CD4-positive, CD25-positive, alpha-beta regulatory T cell (primary cell): Measurements from ENCODE around the gene PSMA2. TPM values are rescaled to one million over a fixed set of nuclear protein-coding genes. Genes with fewer than 3 reads are reported as not detected.

Experiments used
- ATAC-seq, 2 donors: fragments of 150-1000 bp; cut with Tn5 transposase; one replicate each; pipeline ENCODE4 v1.10.0; 2021; ENCODE audit warnings: low read depth in 2 of 2, moderate number of reproducible peaks in 2 of 2, moderate library complexity in 1 of 2
- DNase-seq, 3 donors: peaks; one replicate each; pipeline versions ENCODE4 v3.0.0 to v3.0.0-alpha.2; 2012 to 2022; ENCODE audit warnings: mixed read lengths in 1 of 3
- H3K27ac ChIP-seq: one replicate; pipeline ENCODE4 v1.7.0; 2013; ENCODE audit warnings: mild to moderate bottlenecking, low read length; ENCODE audit not compliant: insufficient read depth, poor library complexity, severe bottlenecking
- H3K27me3 ChIP-seq: one replicate; pipeline ENCODE4 v1.7.0; 2013; ENCODE audit warnings: low read length; ENCODE audit not compliant: control insufficient read depth, insufficient read depth
- H3K36me3 ChIP-seq: one replicate; pipeline ENCODE4 v1.7.0; 2013; ENCODE audit warnings: mild to moderate bottlenecking, low read length, moderate library complexity; ENCODE audit not compliant: control insufficient read depth, insufficient read depth
- H3K4me1 ChIP-seq: 2 replicates; pipeline ENCODE4 v1.7.0; 2013; ENCODE audit warnings: mild to moderate bottlenecking, low read length; ENCODE audit not compliant: insufficient read depth, control insufficient read depth, poor library complexity, severe bottlenecking
- H3K4me3 ChIP-seq: one replicate; pipeline ENCODE4 v1.7.0; 2013; ENCODE audit warnings: low read depth, mild to moderate bottlenecking, low read length, moderate library complexity
- H3K9me3 ChIP-seq, 2 experiments: 1 replicate in 1 of 2; 2 replicates in 1 of 2; pipeline ENCODE4 v1.7.0; 2013; ENCODE audit warnings: low read length in 2 of 2, mild to moderate bottlenecking in 1 of 2, moderate library complexity in 1 of 2; ENCODE audit not compliant: control insufficient read depth in 2 of 2
- H3K27ac Mint-ChIP-seq, 3 donors: one replicate each; pipeline ENCODE4 v1.8.0; 2020 to 2022; ENCODE audit warnings: mild to moderate bottlenecking in 3 of 3, mixed read lengths in 3 of 3, moderate library complexity in 2 of 3
- H3K27me3 Mint-ChIP-seq: one replicate; pipeline ENCODE4 v1.8.0; 2022; ENCODE audit warnings: mild to moderate bottlenecking, mixed read lengths
- H3K36me3 Mint-ChIP-seq: one replicate; pipeline ENCODE4 v1.8.0; 2020; ENCODE audit warnings: mixed read lengths
- H3K4me1 Mint-ChIP-seq, 4 donors: one replicate each; pipeline ENCODE4 v1.8.0; 2020 to 2022; ENCODE audit warnings: mixed read lengths in 4 of 4, mild to moderate bottlenecking in 1 of 4
- H3K4me3 Mint-ChIP-seq, 4 donors: one replicate each; pipeline ENCODE4 v1.8.0; 2020 to 2022; ENCODE audit warnings: mild to moderate bottlenecking in 4 of 4, mixed read lengths in 4 of 4, moderate library complexity in 3 of 4
- H3K9me3 Mint-ChIP-seq, 7 donors: one replicate each; pipeline ENCODE4 v1.8.0; 2020 to 2022; ENCODE audit warnings: mixed read lengths in 7 of 7, mild to moderate bottlenecking in 3 of 7, moderate library complexity in 2 of 7
- polyA plus RNA-seq, 4 donors: library from polyadenylated mRNA; unstranded; fragments of 300-500 nt; fragmentation: Illumina TruSeq; gene quantifications; one replicate each; pipeline ENCODE4 v1.2.3, GENCODE V29; 2021
- total RNA-seq: library from RNA; stranded (reverse); gene quantifications from one replicate; pipeline ENCODE4 v1.2.3, GENCODE V29; 2022

PSMA2 gene
- total RNA-seq = 59.1 TPM
- polyA plus RNA-seq = 100 to 1,000 TPM; 264 to 331 (median 298) TPM

DNA sequence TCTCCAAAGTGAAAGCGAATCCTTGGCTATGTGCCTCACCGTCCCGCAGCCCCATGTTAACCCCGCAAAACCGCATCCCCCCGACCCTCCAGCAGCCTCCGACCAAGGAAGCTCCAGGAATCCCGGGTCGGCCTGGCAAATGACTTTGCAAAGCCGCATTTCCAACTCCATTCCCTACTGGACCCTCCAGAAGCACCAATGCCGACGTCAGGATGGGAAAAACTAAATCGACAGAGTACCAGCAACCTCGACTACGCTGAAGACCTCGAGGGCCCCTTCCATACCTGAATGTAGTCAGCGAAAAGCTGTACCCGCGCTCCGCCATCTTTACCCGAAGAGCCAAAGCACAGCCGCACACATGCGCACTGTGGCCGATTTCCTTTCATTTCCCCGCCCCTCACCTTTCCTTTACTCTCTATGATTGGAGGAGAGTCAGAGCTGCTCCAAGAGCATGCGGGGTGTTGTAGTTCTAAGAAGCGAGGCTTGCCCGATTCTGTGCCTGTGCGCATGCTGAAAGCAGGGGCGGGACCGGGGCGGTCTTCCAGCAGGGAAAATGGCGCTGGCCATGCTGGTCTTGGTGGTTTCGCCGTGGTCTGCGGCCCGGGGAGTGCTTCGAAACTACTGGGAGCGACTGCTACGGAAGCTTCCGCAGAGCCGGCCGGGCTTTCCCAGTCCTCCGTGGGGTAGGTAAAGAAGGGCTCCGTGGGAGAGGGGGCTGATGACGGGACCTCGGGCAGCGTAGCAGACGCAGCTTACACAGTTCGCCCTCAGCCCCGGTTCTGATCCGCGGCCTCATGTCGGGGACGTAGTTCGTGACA, at the start of gene PSMA2, which contains the start of gene MRPL32:
Gene PSMA2 (minus strand): TSS at position 341 of the 818 bp plus-strand sequence. CDS start 16 bp downstream, at position 325.
Gene MRPL32 (plus strand): TSS at position 543 of the 818 bp plus-strand sequence. CDS start 11 bp downstream, at position 554.
- Histone ChIP-seq H3K9me3 (no peaks in the 10 kb centered on the region), H3K4me3 (peak within 1 kb of the TSS; percentile 99), H3K4me1 (peaks cover 58% of the 10 kb centered on the region), H3K27ac (peak within 1 kb of the TSS; percentile 86), H3K36me3 (peaks cover 24% of the 10 kb centered on the region), H3K27me3 (no peaks in the 10 kb centered on the region)
- Mint-ChIP-seq H3K9me3 (no peaks in the 10 kb centered on the region), H3K27ac (peak within 1 kb of the TSS; percentile 98 to 99 (median 98)), H3K36me3 (peaks cover 8% of the 10 kb centered on the region), H3K4me3 (peak within 1 kb of the TSS; percentile 95 to 100 (median 98)), H3K4me1 (peaks cover 18 to 86% (median 54%) of the 10 kb centered on the region in 4 donors), H3K27me3 (no peaks in the 10 kb centered on the region)
- ATAC-seq (peak; percentile 100), DNase-seq (peak; percentile 95 to 97 (median 95))

GRCh38 chr7:42981601-42982000, 49.6 kb upstream of the PSMA2 start:
- peaks cover 10% of the 10 kb centered on the region for H3K27me3 Mint-ChIP-seq
- ATAC-seq = no peak

GRCh38 chr7:42980514-42980913, 48.5 kb upstream of the PSMA2 start:
- Histone ChIP-seq H3K4me3 (no peak overlapping the region), H3K4me1 (no peaks in the 10 kb centered on the region), H3K9me3 (no peaks in the 10 kb centered on the region), H3K36me3 (no peaks in the 10 kb centered on the region), H3K27ac (no peak overlapping the region), H3K27me3 (peaks cover 7% of the 10 kb centered on the region)
- peaks cover 9% of the 10 kb centered on the region for H3K27me3 Mint-ChIP-seq
- H3K4me1 Mint-ChIP-seq = no peaks in the 10 kb centered on the region
- H3K4me3 Mint-ChIP-seq = no peak overlapping the region
- DNase-seq (no peak), ATAC-seq (no peak)
- H3K9me3 Mint-ChIP-seq = peaks cover 0 to 5% (median 1%) of the 10 kb centered on the region in 7 donors
- no peak overlapping the region for H3K27ac Mint-ChIP-seq
- no peaks in the 10 kb centered on the region for H3K36me3 Mint-ChIP-seq

More at GRCh38 chr7:42981601-42982000, 49.6 kb upstream of the PSMA2 start:
- Mint-ChIP-seq H3K4me3 (no peak overlapping the region), H3K4me1 (no peaks in the 10 kb centered on the region), H3K9me3 (peaks cover 0 to 5% (median 1%) of the 10 kb centered on the region in 7 donors), H3K27ac (no peak overlapping the region), H3K36me3 (no peaks in the 10 kb centered on the region)
- H3K27me3 ChIP-seq = peaks cover 7% of the 10 kb centered on the region
- no peak for DNase-seq
- no peak overlapping the region for H3K4me3 ChIP-seq
- no peaks in the 10 kb centered on the region for H3K9me3 ChIP-seq
- H3K36me3 ChIP-seq = no peaks in the 10 kb centered on the region
- H3K27ac ChIP-seq = no peak overlapping the region
- no peaks in the 10 kb centered on the region for H3K4me1 ChIP-seq

DNA sequence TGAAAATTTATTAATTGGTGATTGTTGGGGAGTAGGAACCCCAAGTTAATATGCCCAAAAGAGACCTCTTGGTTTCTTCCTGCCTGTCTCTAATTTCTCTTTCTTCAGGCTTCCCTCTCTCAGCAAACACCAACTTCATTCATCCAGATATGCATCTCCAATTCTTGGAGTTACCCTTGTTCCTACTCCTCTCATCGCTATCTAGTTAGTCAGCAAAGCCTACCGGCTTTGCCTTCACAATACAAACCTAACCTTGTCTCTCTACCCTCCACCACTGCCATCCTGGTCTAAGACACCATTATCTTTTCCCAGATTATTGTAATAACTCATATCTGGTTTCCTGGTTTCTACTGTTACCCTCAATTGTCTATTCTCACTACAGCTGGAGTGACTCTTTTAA, 48.1 kb upstream of the PSMA2 start:
- Histone ChIP-seq H3K4me3 (no peak overlapping the region), H3K9me3 (no peaks in the 10 kb centered on the region), H3K36me3 (no peaks in the 10 kb centered on the region), H3K27ac (no peak overlapping the region), H3K27me3 (peaks cover 8% of the 10 kb centered on the region), H3K4me1 (no peaks in the 10 kb centered on the region)
- H3K36me3 Mint-ChIP-seq = no peaks in the 10 kb centered on the region
- DNase-seq (no peak), ATAC-seq (no peak)
- H3K27me3 Mint-ChIP-seq = peaks cover 9% of the 10 kb centered on the region
- no peak overlapping the region for H3K27ac Mint-ChIP-seq
- peaks cover 0 to 5% (median 1%) of the 10 kb centered on the region in 7 donors for H3K9me3 Mint-ChIP-seq
- H3K4me3 Mint-ChIP-seq = no peak overlapping the region
- no peaks in the 10 kb centered on the region for H3K4me1 Mint-ChIP-seq

DNA sequence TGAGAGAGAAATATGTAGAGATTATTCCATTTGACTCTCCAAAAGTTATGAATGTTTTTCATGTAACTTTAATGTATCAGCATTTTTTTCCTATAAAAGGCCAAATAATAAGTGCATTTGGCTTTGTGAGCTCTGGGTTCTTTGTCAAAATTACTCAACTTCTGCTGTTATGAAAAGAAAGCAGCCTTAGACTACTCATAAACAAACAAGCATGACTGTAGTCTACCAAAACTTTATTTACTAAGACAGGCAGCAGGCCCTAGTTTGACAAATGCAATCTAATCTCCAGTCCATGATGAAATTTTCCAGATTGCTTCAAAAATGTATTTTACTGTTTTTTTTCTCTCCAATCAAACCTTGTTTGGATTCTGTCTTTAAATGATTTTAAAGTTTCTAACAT, 46.5 kb upstream of the PSMA2 start:
- Histone ChIP-seq H3K27me3 (peaks cover 8% of the 10 kb centered on the region), H3K4me1 (no peaks in the 10 kb centered on the region), H3K36me3 (no peaks in the 10 kb centered on the region), H3K9me3 (no peaks in the 10 kb centered on the region), H3K4me3 (no peak overlapping the region), H3K27ac (no peak overlapping the region)
- H3K4me3 Mint-ChIP-seq = no peak overlapping the region
- no peak overlapping the region for H3K27ac Mint-ChIP-seq
- ATAC-seq (no peak), DNase-seq (no peak)
- peaks cover 0 to 5% (median 0%) of the 10 kb centered on the region in 7 donors for H3K9me3 Mint-ChIP-seq
- H3K27me3 Mint-ChIP-seq = peaks cover 15% of the 10 kb centered on the region
- H3K36me3 Mint-ChIP-seq = no peaks in the 10 kb centered on the region
- H3K4me1 Mint-ChIP-seq = no peaks in the 10 kb centered on the region

- Mint-ChIP-seq H3K27ac (no peak overlapping the region), H3K4me3 (no peak overlapping the region), H3K4me1 (no peaks in the 10 kb centered on the region), H3K36me3 (no peaks in the 10 kb centered on the region), H3K9me3 (peaks cover 0 to 5% (median 0%) of the 10 kb centered on the region in 7 donors), H3K27me3 (peaks cover 12% of the 10 kb centered on the region)
- Histone ChIP-seq H3K27me3 (peaks cover 8% of the 10 kb centered on the region), H3K27ac (no peak overlapping the region), H3K36me3 (no peaks in the 10 kb centered on the region), H3K4me1 (no peaks in the 10 kb centered on the region), H3K4me3 (no peak overlapping the region), H3K9me3 (no peaks in the 10 kb centered on the region)
- ATAC-seq (no peak), DNase-seq (no peak)
Observed at GRCh38 chr7:42976371-42976770, 44.4 kb upstream of the PSMA2 start.

DNA sequence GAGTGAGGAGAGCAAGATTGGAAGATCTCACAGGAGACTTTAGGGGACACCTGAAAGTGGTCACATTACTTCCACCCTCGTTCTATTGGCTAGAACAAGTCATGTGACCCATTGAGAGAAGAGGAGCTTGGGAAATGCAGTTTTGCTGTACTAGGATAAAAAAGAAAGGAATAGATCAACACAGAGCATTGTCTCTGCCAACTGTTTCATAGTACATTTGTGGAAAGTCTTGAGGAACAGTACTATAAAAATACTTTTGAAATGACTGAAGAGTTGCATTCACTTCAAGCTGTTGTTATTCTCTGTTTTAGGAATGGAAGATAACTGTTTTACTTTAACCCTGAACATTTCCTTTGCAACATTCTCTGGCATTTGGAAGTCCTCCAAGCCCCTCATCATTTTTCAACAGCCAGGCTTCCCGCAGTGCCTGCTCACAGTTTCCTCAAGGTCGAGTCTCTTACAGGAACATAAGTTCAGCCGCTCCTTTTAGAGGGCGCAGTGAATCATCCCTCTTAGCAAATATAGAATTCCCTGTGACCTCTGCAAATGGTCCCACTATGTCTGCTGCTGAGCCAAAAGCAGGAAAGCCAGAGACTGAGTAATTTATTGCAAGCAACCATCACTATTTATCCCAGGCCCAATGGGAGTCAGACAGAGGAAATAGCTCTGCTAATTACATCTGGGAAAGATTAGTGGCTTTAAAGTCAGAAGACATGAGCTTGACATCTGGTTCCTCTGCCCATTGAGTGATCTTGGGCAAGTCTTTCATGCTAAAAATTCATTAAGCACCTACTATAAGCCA, 40.9 kb upstream of the PSMA2 start:
- Histone ChIP-seq H3K4me3 (no peak overlapping the region), H3K27ac (no peak overlapping the region), H3K27me3 (peaks cover 5% of the 10 kb centered on the region), H3K4me1 (no peaks in the 10 kb centered on the region), H3K36me3 (no peaks in the 10 kb centered on the region), H3K9me3 (no peaks in the 10 kb centered on the region)
- peaks cover 22% of the 10 kb centered on the region for H3K27me3 Mint-ChIP-seq
- H3K4me3 Mint-ChIP-seq = no peak overlapping the region
- H3K4me1 Mint-ChIP-seq = no peaks in the 10 kb centered on the region
- H3K9me3 Mint-ChIP-seq = peaks cover 0 to 5% (median 0%) of the 10 kb centered on the region in 7 donors
- peak in 1 of 3 donors; percentile 2 for DNase-seq
- no peak for ATAC-seq
- H3K36me3 Mint-ChIP-seq = no peaks in the 10 kb centered on the region
- no peak overlapping the region for H3K27ac Mint-ChIP-seq
